Peyer's patch (tissue), 4 donors: ENCODE data around the gene TAF3.

ENCODE experiments used
- CTCF ChIP-seq, 6 experiments: fragments of 450-650 bp in 4 of 6; fragments of 200-600 bp in 2 of 6; sonication (generic) in 1 of 6; IDR thresholded peaks; one replicate each; pipeline ENCODE4 v1.5.1; 2017 to 2019; ENCODE audit warnings: antibody characterized with exemption in 6 of 6, mild to moderate bottlenecking in 3 of 6, moderate library complexity in 1 of 6
- POLR2A ChIP-seq, 2 donors: fragments of 450-650 bp; IDR thresholded peaks; one replicate each; pipeline ENCODE4 v1.5.1; 2017; ENCODE audit warnings: antibody characterized with exemption in 2 of 2, mild to moderate bottlenecking in 2 of 2, moderate library complexity in 2 of 2

DNA sequence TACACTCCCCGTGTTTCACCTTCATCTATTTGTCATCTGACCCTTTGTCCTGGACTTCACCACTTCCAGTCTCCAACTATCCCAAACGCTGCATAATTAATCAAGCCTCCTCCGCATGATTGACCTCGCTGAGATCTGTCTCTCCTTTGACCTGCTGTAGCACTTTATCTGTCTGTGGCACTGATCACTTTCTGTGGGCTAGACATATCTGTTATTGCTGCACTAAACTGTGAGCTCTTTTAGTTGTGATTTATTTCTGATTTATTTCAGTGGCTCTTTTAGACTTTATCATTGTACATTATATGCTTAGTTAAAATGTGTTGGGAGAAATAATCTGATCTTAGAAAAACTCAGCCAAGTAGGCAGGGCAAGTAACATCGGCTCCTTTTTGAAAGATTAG lies 144.3 kb downstream of the TAF3 start:
- TF ChIP-seq CTCF (IDR thresholded peaks at IDR 0.05) = no peak
- no peak for TF ChIP-seq POLR2A (IDR thresholded peaks at IDR 0.05)
